GM21423 (cell line): ENCODE measurements around the gene POFUT2.
"Not testable (repeated sequence)": the region's sequence is repeated elsewhere in the genome, so short reads cannot be mapped to it uniquely, and the experiment has no call there.

Experiments used
- ATAC-seq: cut with Tn5 transposase; IDR thresholded peaks from one replicate; pipeline ENCODE4 v1.9.1; 2021; ENCODE audit warnings: mild to moderate bottlenecking, moderate library complexity; ENCODE audit not compliant: unreplicated experiment

POFUT2 gene

GRCh38 chr21:45326169-45326851 is 38.6 kb upstream of the POFUT2 start:
- no peak for ATAC-seq

GRCh38 chr21:45325206-45326168 is 37.8 kb upstream of the POFUT2 start:
- ATAC-seq, result no peak

GRCh38 chr21:45324489-45325205 is 37.0 kb upstream of the POFUT2 start:
- ATAC-seq, result no peak

- no peak for ATAC-seq
Measured at GRCh38 chr21:45323487-45324311, 36.0 kb upstream of the POFUT2 start.

DNA sequence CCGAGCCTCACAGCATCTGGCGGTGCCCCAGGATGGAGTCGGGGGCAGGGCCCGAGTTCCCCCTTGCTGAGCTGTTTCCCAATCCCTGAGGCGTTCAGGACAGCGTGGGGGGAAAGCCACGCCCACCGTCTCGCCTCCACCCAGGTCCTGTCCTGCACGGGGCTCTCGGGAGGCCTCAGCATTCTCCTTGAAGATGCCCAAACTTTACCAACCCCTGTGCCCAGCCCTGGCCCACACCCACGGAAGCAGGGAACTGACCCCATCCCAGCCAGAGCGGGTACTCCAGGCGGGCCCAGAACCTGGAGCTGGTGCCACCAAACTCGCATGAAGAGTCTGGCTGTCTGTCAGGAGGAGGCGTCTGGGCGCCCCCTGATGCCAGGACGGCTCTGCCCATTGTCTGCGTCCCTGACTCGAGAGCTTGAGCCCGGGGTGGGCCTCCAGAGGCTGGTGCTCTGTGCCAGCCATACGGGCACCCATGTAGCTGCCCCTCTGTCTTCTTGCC is 35.3 kb upstream of the POFUT2 start:
- no peak for ATAC-seq

- ATAC-seq, result no peak
Measured at GRCh38 chr21:45322231-45322959, 34.7 kb upstream of the POFUT2 start.

DNA sequence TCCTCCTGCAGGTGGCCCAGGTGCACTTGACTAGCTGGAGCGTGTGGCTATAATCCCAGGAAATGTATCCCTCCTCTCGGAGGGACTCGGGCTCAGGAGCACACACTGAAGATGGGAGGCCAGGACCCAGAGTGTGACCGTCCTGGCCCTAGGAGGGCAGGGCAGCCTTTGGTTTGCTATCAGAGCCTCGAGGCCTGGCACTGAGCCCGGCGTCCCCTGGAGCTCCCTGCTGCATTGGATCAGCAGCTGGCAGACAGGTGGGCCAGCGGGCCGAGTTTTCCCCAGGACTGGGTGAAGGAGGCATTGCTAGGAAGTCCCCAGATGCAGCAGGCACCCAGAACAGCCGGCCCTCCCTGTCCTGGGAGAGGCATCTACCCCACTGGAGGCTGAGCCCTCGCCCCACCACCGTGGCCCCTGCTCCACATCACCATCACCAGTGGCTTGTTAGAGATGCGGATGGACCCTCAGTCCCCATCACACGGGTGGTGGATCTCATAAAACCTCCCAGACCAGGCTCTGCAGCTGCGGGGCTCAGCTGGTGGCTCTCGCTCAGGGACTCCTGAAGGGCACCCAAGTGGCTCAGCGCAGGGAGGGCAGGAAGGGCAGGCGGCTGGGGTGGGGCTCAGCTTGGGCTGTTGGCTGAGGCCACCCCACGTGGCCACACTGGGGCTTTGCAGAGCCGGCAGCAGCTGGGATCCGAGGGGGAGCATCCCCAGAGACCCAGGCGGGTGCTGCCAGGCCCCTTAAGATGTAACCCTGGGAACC is 32.7 kb upstream of the POFUT2 start:
- ATAC-seq, result no peak

DNA sequence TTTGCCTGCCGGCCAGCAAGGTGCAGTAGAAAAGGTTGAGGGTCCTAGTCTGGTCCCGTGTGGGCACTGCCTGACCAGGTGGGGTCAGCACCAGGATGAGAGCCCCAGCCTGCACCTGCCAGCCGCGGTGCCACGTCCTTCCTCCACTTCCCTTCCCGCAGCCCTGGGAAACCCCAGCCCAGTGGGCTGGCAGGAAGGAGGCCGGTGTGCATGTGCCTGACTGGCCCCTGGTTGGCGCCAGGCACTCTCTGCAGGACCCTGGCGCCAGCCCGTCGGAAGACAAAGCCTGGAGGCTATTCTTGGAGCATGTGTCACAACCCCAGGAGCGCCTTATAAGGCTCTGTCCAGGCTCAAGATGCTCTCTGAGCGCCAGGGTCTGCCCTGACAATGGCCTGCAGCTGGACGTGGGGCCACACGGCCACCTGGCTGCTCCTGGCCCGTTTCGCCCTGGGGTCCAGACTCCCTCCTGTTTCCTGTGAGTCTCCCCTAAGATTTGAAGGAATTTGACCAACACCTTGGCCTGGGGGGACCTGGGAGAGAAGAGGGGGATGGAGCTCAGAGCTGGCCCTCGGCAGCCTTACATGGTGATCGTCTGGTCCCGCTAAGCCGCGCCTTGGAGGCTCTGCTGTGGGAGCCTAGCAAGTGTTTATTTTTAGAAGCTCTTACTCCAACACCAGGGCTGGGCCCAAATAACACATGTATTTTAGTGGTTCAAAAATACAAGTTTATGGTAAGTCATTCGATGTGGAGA is 31.9 kb upstream of the POFUT2 start:
- ATAC-seq, result no peak

DNA sequence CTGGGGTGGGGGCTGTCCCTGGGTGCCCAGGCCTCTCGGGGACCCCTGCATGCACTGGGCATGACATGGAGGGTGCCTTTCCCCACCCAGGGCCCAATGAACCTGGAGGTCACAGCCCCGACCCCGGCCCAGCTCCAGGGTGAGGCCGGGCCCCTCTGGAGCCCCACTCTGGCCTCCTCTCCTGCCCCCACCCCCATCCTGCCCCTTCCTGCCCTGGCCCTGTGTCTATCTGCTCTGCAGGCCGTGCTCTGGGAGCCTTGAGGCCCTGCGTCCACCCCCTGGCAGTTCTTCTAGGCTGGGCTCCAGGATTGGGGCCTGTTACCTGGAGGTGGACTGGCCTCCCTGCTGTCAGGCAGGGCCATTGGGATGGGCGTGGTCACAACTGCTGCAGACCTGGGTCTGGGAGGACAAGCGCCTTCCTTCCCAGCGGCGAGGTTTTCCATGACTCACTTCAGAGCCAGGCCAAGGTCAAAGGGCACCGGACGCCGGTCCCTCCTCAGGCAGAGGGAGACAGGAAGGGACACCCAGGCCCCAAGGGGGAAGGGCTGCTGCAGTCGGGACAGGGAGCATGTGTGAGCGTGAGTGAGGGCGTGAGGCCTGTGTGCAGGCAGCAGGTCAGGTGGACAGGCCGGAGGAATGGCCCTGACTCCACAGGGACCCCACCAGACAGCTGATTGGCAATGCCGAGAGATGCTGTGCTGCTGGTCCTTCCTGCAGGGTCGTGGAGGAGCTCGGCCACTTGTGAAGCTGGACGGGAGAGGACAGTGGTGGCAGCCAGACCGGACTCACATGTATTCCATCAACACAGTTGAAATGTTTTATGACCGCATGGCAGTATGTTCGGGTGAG is 31.1 kb upstream of the POFUT2 start:
- no peak for ATAC-seq

GRCh38 chr21:45318146-45318555 is 30.5 kb upstream of the POFUT2 start:
- no peak for ATAC-seq

DNA sequence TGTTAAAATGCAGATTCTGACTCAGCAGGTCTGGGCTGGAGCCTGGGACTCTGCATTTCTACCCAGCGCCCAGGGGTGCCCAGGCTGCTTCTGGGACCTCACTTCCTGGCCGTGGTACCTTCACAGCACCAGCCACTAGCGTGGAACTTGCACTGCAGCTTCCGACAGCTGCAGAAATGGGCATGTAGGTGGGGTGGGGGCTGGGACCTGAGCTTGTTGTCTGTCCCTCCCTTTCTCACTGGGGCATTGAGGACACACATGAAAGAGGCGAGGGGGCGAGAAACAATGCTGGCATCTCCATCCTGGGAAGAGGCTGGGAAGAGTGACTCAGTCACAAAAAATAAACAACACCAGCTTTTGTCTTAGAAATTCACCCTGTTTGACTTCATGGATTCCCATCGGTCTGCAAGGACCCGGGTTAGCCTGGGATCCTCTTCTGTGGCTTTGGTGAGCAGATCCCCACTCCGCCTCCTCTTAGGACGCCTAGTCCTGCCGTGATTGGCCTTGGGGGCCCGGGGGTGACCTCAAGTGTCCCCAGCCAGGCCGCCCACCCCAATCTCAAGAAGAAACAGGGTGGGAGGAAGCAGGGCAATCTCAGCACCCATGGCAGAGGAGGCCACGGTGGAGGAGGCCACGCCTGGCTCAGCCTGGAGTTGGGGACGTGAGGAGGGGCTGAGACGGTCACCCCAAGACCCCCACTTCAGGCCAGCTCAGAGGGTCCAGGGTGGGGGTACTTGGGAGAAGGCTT is 29.9 kb upstream of the POFUT2 start:
- ATAC-seq, result no peak

DNA sequence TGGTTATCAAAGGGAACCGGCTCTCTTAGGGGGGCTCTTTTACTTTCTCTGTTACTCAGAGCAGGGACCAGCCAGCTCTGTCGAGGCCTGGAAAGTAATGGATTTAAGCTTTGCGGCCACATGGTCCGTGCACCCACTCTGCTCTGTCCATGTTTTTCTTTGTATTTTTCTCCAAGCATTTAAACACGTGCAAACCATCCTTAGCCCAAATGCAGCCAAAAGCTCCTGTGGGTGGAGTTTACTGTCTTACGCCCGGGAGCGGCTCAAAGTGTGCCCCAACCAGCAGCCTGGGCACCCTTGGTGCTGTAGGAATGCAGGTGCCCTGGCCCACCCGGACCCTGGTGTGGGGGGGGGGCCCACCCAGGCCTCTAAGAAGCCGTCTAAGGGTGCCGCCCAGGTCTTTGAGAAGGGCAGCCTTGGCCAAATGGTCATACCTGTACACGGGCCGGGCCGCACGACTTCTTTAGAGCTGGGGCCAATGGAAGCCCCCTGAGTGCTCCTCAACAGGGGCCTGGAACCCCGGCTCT is 29.2 kb upstream of the POFUT2 start:
- ATAC-seq, result no peak

DNA sequence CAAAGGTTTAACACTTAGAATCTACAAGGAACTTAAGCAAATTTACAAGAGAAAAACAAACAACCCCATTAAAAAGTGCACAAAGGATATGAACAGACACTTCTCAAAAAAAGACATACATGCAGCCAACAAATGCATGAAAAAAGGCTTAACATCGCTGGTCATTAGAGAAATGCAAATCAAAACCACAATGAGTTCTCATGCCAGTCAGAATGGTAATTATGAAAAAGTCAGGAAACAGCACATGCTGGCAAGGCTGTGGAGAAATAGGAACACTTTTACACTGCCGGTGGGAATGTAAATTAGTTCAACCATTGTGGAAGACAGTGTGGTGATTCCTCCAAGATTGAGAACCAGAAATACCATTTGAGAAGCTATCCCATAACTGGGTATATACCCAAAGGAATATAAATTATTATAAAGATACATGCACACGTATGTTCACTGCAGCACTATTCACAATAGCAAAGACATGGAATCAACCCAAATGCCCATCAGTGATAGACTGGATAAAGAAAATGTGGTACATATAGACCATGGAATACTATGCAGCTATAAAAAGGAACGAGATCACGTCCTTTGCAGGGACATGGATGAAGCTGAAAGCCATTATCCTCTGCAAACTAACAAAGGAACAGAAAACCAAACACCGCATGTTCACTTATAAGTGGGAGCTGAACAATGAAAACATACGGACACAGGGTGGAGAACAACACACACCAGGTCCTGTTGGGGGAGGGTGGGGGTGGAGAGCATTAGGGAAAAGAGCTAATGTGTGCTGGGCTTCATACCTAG is 28.2 kb upstream of the POFUT2 start:
- not testable (repeated sequence) for ATAC-seq

DNA sequence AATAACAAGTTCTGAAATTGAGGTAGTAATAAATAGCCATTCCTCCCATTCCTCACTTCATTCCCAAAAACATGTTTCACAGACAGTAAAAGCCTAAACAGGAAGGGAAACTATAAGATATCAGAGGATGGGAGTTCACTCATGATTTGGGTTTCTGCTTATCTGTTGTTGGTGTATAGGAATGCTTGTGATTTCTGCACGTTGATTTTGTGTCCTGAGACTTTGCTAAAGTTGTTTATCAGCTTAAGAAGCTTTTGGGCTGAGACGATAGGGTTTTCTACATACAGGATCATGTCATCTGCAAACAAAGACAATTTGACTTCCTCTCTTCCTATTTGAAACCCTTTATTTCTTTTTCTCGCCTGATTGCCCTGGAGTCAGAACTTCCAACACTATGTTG is 26.0 kb upstream of the POFUT2 start:
- no peak for ATAC-seq

- ATAC-seq, result no peak
Measured at GRCh38 chr21:45313015-45313414, 25.3 kb upstream of the POFUT2 start.

DNA sequence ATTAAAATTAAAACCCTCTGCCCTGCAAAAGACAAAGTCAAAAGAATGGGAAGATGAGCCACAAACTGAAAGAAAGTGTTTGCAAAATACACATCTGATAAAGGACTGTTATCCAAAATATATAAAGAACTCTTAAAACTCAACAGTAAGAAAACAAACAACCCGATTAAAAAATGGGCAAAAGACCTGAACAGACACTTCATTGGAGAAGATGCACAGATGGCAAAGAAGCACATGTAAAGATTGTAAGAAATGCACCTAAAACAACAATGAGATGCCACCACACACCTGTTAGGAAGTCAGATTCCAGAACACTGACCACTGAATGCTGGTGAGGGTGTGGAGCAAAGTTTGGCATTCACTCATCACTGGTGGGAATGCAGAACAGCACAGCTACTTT is 24.6 kb upstream of the POFUT2 start:
- ATAC-seq, result no peak
